Measurements from ENCODE around the gene ZNF654.
A peak's percentile ranks its signal among the peaks of the same experiment; 100 is the strongest.
"Not testable (repeated sequence)": the region's sequence is repeated elsewhere in the genome, so short reads cannot be mapped to it uniquely, and the experiment has no call there.

ZNF654 gene

DNA sequence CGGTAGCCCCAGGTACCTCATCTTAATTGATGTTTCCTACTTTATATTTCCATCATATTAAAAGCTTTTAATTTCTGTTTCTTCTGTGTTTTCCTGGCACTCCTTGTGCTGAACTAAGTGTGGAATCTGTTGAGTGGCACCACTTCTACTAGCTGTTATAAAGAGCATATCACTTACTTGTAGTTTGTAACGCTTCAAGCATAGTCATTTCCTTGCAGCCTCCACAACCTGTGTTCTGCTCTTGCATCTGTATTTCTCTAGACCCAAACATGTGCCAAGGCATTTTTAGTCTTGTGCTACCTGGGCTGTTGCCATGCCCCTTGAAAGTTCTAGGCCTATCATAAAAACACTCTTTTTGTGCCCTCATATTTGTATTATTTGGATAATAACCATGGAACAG is 16.0 kb downstream of the ZNF654 start:
- DNase-seq, result no peak

DNA sequence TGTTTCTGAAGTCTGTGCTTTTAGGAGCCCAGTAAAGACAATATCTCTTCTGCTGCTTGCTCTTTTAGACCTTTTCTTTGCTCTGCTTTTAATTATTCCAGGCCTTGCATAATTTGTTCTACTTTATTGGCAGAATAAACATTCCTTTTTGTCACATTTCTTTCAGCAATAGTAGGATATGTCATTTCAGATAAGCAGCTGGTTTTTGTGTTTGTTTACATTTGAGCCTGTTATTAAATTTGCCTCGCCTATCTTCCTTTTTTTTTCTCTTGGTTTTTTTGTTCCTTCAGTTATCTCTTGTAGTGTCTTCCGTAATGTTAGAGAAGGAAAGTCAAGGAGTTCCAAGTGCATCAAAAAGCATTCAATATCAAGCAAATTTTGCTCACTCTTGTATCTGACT is 16.4 kb downstream of the ZNF654 start:
- DNase-seq, result no peak

DNA sequence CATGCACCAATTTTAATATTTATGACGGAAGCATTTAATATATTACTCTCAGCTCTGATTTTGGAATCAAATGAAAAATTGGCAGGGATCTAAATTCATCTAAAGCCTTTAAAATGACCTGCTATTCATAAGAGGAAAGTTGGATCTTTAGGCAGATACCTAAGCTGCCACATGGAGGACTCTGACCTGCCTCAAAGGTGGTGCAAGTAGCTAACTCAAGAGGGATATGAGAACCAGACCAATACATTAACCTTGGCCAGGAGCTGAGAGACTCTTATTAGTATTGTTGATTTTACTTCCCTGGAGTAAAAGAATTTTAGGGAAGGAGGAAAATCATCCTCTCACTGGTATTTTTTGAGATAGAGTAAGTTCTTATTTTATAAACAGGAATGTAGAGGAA is 17.7 kb downstream of the ZNF654 start:
- no peak for DNase-seq

DNA sequence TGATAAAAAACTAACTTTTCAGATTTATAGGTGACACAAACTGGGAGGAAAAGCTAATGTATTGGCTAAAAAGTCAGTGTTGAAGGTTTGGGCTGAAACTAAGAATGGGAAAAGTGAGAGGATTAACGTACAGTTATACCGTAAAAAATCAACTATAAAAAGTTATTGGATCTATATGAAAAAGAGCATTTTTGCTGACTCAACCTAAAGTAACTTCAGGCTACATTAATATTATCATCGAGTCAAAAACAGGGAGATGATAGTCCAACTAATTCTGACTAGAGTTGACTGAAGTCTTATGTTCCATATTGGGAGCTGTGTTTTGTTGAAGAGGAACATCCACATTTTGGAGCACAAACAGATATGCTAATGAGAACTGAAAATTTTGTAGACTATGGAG is 19.9 kb downstream of the ZNF654 start:
- no peak for DNase-seq

DNA sequence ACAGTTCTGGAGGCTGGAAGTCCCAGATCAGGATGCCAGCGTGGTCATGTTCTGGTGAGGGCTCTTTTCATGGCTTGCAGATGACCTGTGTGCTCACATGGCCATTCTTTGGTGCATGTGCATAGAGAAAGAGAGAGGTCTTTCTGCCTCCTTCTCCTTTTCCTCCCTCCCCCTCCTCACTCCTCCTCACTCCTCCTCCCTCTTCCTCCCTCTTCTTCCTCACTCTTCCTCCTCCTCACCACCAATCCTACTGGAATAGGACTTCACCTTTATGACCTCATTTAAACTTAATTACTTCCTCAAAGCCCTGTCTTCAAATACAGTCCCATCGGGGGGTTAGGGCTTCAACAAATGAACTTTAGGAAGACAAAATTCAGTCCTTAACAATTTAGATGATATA is 23.8 kb downstream of the ZNF654 start:
- DNase-seq, result no peak

DNA sequence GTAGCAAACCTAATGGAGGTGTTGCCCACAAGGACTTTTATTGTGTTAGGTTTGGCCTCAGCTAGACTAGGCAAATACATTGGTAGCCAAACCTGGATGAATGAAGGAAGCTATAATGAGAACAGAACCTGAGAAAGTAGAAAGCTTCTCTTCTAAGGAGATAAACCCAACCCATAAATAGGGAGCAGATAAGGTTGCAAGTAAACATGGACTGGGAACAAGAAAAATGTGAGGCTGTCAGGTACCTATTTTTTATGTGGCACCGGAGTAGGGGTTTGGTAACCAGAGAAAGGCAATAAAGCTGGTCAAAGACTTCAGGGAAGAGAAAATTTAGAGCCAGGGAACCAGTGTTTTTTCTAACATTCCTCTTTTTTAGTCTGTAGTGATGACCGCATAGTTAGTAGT is 25.0 kb downstream of the ZNF654 start:
- no peak for DNase-seq

DNA sequence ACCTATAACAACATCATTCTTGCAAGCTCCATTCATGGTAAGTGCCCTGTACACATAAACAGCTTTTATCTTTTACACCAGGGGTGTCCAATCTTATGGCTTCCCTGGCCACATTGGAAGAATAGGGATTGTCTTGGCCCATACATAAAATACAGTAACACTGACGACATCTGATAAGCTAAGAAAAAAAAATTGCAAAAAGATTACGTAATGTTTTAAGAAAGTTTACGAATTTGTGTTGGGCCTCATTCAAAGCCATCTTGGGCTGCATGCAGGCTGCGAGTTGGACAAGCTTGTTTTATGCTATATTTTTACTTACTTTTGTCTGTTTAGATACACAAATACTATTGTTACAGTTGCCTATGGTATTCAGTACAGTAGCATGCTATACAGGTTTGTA is 31.6 kb downstream of the ZNF654 start:
- no peak for DNase-seq

DNA sequence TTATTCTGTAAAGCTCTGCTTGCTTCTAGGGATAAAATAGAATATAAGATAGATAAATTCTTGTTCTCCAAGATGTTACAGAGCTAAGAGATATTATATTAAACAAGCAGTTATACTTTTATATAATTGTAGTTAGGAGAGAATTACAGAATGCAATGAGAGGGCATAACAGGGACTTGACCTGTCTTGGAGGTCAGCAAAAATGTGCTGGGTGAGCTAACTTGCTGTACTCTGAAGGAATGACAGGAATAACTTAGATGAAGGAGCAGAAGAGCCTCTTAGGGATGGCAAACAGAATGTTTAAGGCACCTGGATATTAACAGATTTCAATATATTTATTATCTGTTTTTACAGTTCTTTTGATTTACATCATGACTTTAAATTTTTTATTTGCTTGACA is 33.2 kb downstream of the ZNF654 start:
- no peak for DNase-seq

DNA sequence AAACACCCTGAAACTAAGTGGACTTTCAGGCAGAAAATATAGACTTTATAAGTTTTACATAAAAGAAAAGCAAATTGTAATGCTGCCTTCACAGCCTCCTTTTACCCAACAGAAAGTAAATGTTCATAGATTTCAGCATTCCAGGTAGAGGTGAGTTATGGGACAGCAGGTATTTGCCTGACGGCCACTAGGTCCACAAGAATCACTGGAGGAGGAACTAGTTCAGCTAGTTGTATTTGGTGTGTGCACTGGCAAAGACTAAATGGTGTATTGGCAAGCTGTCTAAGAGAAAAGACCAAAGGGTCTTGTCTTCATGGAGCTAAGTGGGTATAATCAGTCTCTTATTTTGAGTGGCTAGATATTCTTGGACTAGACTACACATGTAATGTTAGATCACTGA is 34.2 kb downstream of the ZNF654 start:
- no peak for DNase-seq

DNA sequence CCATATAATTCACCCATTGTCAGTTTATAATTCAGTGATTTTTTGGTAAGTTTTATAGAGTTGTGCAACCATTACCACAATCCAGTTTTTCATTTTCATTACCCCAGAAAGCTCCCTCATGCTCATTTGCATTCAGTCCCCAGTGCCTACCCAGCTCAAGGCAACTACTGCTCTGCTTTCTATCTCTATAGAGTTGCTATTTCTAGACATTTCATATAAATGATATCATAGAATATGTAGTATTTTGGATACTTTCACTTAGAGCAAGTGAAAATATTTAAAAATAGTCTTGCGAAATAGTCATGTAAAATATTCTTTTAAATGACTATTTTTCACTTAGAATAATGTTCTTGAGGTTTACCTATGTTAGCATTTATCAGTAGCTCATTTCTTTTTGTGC is 42.1 kb downstream of the ZNF654 start:
- no peak for DNase-seq

DNA sequence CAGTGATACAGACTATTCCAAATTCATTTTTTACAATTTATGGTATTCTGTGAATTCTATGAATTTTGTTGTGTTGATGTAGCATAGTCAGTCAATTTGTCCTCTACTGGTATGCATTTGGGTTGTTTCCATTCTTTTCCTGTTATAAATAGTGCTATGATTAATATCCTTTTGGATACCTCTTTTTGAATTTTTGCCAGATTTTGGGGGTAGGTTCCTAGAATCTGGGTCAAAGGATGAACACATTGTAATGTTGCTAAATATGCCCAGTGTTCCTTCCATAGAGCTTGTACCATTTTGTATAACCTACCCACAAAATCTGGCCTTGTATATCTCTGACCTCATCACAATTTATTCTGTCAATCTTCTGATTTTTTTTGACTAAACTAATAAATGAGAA is 46.3 kb downstream of the ZNF654 start:
- DNase-seq, result no peak

DNA sequence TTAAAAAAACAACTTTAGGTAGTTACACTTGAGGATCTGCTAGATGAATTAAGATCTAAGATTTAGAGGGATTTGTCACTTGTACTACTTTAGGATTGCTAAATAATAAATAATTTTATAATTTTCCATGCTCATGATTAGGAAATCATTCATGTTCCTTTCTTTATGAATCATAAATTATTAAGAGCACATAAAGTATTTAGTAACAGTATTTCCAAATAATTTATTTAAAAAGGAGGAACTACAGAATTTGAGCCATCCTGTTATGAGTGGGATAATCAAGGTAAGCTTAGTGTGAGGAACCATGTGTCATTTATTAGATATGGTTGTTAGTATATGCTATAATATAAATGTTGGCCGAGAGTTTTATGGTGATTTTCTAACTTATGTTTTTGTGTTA is 53.2 kb downstream of the ZNF654 start:
- no peak for DNase-seq

DNA sequence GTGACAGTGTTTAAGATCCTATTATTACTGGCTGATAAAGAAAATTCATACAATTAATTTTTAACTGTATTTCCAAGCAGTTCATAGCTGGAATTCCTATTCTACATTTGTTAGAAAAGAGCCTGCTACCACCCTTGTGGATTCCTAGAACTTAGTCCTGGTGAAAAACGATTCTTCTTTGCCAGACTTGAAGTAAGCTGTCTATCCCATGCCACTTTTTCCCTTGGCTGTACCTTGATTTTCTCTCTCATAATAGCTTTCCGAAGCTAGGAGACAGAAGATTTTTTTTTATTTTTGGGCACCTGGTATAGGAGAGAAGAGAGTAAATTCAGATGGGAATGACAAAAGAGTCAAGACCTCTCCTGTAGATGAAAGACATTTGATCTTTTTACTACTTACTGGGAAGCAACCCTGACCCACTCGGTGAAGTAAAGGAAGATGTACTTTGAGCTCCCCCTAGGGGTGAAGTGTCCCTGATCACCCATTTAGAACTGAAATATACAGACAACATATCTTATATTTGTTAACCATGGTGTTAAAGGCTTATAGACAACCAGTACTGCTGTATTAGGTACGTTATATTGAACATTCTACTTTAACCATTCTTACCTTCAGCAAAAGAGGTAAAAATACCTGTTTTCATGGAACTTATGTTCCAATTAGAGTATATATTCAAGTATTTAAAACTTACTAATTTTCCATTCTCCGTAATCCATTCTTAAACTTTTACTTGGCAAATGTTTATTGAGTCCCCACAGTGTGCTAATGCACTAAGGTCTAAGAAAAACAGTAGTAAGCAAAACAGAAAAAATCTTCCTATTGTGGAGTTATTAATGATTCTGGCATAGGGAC is 54.5 kb downstream of the ZNF654 start:
- peak; percentile 38 to 84 (median 67) for DNase-seq

DNA sequence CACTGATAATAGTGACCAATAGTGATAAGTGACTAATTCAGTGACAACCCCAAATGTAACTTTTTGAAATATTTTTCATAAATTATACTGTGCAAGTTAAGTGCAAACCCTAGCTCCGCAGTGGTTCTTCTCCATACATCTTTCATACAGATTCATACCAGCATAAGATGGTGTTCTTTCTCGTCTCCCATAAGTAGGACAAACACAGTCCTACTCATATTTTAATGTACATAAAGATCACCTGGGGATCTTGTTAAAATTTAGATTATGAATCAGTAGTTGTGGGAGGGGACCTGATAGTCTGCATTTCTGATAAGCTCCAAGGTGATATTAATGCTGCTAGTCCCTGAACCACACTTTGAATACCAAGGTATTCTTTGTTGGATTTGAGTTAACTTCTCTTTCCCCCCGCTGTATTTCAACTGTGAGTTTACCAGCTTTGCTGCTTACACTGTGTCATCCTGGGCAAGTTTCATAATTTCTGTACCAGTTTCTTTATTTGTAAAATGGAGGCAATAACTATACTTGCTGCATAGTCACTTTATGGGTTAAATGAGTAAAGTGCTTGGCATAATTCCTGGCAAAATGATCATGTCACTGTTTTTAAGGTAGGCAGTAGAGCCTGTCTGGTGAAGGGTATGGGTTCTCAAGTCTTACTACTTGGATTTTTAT is 56.0 kb downstream of the ZNF654 start:
- no peak for DNase-seq

DNA sequence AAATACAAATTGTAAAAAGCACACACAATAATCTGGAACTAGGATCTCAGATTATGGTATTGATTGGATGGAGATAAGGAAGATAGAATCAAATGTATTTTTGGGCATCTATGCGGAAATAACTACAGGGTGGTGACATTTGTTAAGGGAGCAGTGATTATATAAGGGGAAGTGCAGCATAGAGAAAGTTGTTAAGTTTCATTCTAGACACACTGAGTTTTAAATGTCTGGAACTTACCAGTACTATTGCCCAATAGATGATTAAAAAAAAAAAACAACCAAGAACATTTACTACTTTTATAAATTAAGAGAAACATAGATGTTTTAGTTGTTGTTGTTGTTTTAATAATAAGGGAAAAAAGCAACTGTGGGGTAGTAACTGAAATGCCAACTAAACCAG is 58.6 kb downstream of the ZNF654 start:
- no peak for DNase-seq

DNA sequence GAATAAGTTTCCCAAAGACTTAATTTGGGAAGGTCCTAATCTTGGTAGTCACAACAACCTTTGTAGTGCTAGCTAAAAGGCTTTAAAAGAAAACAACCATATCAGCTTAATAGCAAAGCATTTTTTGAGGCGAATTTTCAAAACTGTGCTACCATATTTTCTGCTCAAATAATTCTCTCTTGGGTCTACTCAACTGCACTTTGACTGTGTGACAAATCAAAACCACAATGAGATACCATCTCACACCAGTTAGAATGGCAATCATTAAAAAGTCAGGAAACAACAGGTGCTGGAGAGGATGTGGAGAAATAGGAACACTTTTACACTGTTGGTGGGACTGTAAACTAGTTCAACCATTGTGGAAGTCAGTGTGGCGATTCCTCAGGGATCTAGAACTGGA is 59.5 kb downstream of the ZNF654 start:
- not testable (repeated sequence) for DNase-seq

DNA sequence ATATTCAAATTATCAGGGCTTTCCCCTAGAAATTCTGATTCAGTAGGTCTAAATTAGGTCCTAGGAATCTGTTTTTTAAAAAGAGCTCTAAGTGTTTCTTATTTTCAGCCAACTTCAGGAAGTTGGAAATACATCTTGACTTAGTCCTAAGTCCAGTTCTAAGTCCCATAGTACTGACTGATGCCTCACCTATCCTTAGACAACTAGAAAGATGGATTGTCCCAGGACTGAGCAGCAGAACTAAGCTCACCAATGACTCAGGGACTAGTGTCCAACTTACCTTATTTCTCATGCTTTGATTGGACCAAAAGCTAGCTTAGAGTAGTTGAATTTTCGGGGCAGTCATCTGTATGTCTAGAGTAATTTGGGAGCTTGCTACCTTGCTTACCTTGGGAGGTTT is 64.5 kb downstream of the ZNF654 start:
- DNase-seq, result no peak

DNA sequence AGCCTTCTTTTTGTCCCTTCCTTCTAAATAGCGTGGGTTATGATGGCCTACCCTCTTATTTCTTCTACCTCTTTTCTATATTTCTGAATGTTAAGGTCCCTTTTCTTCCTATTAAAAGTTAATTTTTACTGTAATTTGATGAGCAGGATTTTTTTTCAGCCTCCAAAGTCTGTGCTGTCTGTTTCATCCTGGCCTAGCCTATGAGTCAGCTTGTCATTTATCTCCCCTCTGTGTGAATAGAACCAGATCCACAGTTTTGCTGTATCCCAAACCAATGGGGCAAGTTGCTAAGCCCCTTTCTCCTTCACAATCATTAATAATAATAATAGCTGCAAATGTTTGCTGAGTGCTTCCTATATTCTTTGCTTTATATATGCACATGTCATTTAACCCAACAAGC is 72.6 kb downstream of the ZNF654 start:
- DNase-seq, result no peak

DNA sequence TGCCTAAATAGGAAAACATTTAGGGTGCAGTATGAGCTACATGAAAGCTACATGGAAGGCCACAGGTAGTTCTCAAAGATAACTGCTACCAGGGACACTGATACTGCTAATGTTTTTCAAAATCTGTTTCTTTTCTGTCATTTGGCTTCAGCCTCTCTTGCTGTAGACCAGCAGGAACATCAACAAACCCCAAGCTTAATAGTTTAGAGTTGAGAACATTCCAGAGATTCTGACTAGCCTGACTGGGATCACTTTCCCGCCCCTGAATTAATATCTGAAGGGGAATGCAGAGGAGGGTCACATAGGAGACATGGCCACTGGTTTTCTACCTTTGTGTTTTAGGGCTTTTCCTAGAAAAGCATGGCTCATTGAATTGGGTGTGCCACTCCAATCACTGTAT is 73.8 kb downstream of the ZNF654 start:
- DNase-seq, result no peak

DNA sequence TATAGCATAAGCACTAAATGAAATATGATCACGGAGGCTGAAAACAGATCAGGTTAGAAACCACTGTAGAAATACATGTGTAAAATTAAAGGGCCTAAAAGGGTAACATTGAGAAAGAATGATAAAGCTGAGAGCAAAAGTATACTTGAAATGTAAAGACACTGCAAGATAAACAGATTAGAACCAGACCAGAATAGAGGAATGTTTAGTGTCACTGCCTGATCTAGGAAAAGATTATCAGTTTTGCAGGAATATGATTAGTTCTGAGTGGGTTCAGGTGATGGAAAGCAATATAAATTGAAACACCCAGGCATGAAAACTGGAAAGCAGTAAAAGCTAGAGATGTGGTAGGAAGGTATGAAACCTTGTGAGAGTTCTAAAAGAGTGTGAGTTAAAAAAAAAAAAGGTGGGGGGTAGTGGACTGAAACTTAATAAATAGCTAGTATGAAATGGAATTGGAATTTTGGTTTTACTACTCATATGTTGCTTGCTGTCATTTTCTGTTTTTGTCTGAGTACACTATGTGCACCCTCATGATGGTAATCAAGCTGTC is 74.7 kb downstream of the ZNF654 start:
- no peak for DNase-seq

DNA sequence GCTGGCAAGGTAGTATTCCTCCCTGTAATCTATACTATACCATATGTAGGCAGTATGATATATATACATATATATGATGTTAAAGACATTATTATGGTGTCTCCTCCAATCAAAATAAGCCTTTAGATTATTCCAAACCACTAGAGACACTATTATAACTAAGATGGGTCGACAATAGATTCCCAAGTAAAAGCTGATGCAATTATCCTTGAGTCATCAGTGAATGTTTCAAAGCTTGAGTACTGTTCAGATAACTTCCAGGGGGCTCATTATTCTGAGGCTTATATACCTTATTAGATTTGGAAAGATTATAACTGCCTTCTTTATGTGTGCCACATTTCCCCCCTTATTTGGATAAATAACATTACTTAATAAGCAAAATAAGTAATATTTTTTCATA is 78.8 kb downstream of the ZNF654 start:
- no peak for DNase-seq

DNA sequence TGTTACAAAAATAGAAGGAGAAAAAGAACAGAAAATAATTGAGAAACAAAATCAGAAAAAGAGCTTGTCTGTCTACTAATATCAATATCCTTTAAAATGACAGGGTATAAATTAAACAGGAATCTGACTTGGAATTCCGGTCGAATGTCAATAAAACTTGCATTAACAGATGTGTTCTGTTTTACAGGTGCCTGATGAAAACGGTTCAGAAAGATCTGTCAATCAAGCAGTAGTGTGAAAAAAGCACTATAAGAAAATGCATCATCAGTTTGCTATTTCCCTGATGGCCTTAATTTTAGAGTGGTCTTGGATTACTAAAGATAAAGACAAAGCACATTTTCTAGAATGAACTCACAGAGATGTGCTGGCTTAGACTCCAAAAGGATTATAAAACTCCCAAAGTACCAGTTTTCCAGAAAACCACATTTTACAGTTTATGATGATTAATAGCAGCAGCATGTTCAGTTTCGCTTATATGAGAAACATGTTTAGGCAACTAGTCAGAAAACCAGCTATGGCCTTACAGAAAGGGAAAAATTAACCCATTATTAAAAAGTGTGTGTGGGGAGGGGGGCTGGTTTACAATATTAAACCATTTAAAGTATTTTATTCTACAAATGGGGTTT is 82.5 kb downstream of the ZNF654 start:
- DNase-seq, result no peak

DNA sequence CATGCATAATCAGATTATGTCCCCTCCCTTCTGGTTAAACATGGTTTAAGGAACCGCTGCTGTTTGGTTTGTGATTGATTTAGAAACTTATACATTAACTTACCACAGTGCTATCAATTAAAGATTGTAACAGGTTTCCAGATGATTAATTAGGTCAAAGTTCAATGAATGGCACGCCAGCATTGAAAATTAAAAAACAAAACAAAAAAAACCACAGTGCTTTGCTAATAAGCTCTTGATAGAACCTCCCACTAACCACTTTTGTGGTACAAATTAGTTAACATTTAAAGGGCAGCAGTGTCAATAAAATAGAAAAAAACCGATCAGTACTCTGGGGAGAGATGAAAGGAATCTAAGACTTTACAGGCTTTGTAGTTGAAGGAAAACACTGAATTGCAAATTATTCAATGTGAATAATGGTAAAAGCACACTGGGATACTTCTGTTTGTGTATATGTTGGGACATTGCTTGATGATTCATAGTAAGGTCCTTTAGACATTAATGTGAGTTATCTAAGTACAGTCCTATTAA is 83.1 kb downstream of the ZNF654 start:
- DNase-seq, result no peak

DNA sequence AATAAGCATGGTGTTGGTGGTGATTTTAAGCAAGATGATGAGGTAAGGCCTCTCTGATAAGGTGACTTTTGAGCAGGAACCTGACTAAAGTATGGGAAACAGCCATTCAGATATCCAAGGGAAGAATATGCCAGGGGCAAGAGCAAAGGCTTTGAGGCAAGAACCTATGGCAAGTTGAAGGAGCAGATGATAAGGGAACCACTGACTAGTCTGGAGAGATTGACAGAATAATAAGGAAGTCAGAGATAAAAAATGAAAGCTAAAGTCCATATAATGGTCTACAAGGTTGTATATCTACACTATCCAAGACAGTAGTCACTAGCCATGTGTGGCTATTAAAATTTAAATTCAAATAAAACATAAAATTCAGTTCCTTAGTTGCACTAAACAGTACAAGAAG is 88.2 kb downstream of the ZNF654 start:
- no peak for DNase-seq
